MG63 (cell line): ENCODE data around the gene ABHD17A. TPM values are rescaled to one million over a fixed set of nuclear protein-coding genes. Genes with fewer than 3 reads are reported as not detected.

ENCODE experiments used
- DNase-seq: peaks from one replicate; pipeline ENCODE4 v3.0.0-alpha.2; 2020
- H3K27me3 ChIP-seq: fragments of 250-450 bp; sonication (Bioruptor Pico); 2 replicates; pipeline ENCODE4 v1.5.1; 2020; ENCODE audit warnings: mild to moderate bottlenecking, moderate library complexity
- H3K36me3 ChIP-seq: fragments of 250-450 bp; sonication (Bioruptor Pico); 2 replicates; pipeline ENCODE4 v1.5.1; 2020; ENCODE audit warnings: mild to moderate bottlenecking, moderate library complexity
- H3K4me3 ChIP-seq: fragments of 250-450 bp; sonication (Bioruptor Pico); 2 replicates; pipeline ENCODE4 v1.5.1; 2020; ENCODE audit warnings: mild to moderate bottlenecking, moderate library complexity
- H3K9me3 ChIP-seq: fragments of 250-450 bp; sonication (Bioruptor Pico); 2 replicates; pipeline ENCODE4 v1.5.1; 2020; ENCODE audit warnings: mild to moderate bottlenecking, moderate library complexity
- total RNA-seq: library from RNA; depleted of rRNA; stranded (reverse); fragments of >200 nt; shearing (Covaris generic); gene quantifications from 2 replicates; pipeline ENCODE4 v1.2.3, GENCODE V29; 2014; ENCODE audit warnings: low replicate concordance

The ABHD17A gene
- total RNA-seq, 1 experiment from 2014 or later: 70.7 TPM

- Histone ChIP-seq H3K4me3 (no peak overlapping the region), H3K27me3 (no peaks in the 10 kb centered on the region), H3K9me3 (no peaks in the 10 kb centered on the region), H3K36me3 (no peaks in the 10 kb centered on the region)
- peak; percentile 64 for DNase-seq
Observed at GRCh38 chr19:1853295-1854038, 31.8 kb downstream of the ABHD17A start.

GRCh38 chr19:1852581-1853128 is 32.6 kb downstream of the ABHD17A start:
- no peaks in the 10 kb centered on the region for H3K9me3 ChIP-seq
- H3K4me3 ChIP-seq: no peak overlapping the region
- no peak for DNase-seq
- H3K27me3 ChIP-seq: no peaks in the 10 kb centered on the region
- no peaks in the 10 kb centered on the region for H3K36me3 ChIP-seq

GRCh38 chr19:1851654-1852580 is 33.4 kb downstream of the ABHD17A start:
- no peaks in the 10 kb centered on the region for H3K36me3 ChIP-seq

GRCh38 chr19:1850809-1851653 is 34.3 kb downstream of the ABHD17A start:
- Histone ChIP-seq H3K27me3 (no peaks in the 10 kb centered on the region), H3K9me3 (no peaks in the 10 kb centered on the region), H3K4me3 (no peak overlapping the region), H3K36me3 (no peaks in the 10 kb centered on the region)
- DNase-seq: no peak

More at GRCh38 chr19:1851654-1852580, 33.4 kb downstream of the ABHD17A start:
- no peaks in the 10 kb centered on the region for H3K9me3 ChIP-seq
- no peak for DNase-seq
- no peak overlapping the region for H3K4me3 ChIP-seq
- no peaks in the 10 kb centered on the region for H3K27me3 ChIP-seq

GRCh38 chr19:1849886-1850398 is 35.4 kb downstream of the ABHD17A start:
- Histone ChIP-seq H3K4me3 (no peak overlapping the region), H3K27me3 (no peaks in the 10 kb centered on the region), H3K36me3 (no peaks in the 10 kb centered on the region), H3K9me3 (no peaks in the 10 kb centered on the region)
- DNase-seq: no peak

- H3K36me3 ChIP-seq: no peaks in the 10 kb centered on the region; the same call in 1 of the 2 replicates
- no peak for DNase-seq
- no peak overlapping the region for H3K4me3 ChIP-seq
- H3K27me3 ChIP-seq: no peaks in the 10 kb centered on the region
- H3K9me3 ChIP-seq: no peaks in the 10 kb centered on the region
Observed at GRCh38 chr19:1849132-1849474, 36.2 kb downstream of the ABHD17A start.

GRCh38 chr19:1848399-1849131 is 36.7 kb downstream of the ABHD17A start, which contains the start of gene REXO1:
Gene REXO1, minus strand, starts transcription at chr19:1848483. Its CDS starts 125 bp downstream, at chr19:1848358.
- Histone ChIP-seq H3K9me3 (no peaks in the 10 kb centered on the region), H3K4me3 (peak within 1 kb of the TSS; percentile 87), H3K27me3 (no peaks in the 10 kb centered on the region), H3K36me3 (no peaks in the 10 kb centered on the region; the same call in 1 of the 2 replicates)
- DNase-seq: peak; percentile 84

GRCh38 chr19:1847684-1848398 is 37.5 kb downstream of the ABHD17A start:
- Histone ChIP-seq H3K36me3 (no peaks in the 10 kb centered on the region; the same call in 1 of the 2 replicates), H3K9me3 (no peaks in the 10 kb centered on the region), H3K4me3 (peak overlapping the region; percentile 87), H3K27me3 (no peaks in the 10 kb centered on the region)
- peak; percentile 59 for DNase-seq

GRCh38 chr19:1847348-1847683 is 38.0 kb downstream of the ABHD17A start:
- Histone ChIP-seq H3K36me3 (no peaks in the 10 kb centered on the region; the same call in 1 of the 2 replicates), H3K9me3 (no peaks in the 10 kb centered on the region), H3K4me3 (peak overlapping the region; percentile 87), H3K27me3 (no peaks in the 10 kb centered on the region)
- no peak for DNase-seq

- H3K4me3 ChIP-seq: peak overlapping the region; percentile 87
- H3K9me3 ChIP-seq: no peaks in the 10 kb centered on the region
- no peak for DNase-seq
- H3K36me3 ChIP-seq: no peaks in the 10 kb centered on the region; the same call in 1 of the 2 replicates
- no peaks in the 10 kb centered on the region for H3K27me3 ChIP-seq
Observed at GRCh38 chr19:1846517-1847204, 38.6 kb downstream of the ABHD17A start.

- no peaks in the 10 kb centered on the region for H3K9me3 ChIP-seq
- H3K4me3 ChIP-seq: no peak overlapping the region
- no peaks in the 10 kb centered on the region; the same call in 1 of the 2 replicates for H3K36me3 ChIP-seq
- H3K27me3 ChIP-seq: no peaks in the 10 kb centered on the region
- DNase-seq: no peak
Observed at GRCh38 chr19:1845642-1846041, 39.7 kb downstream of the ABHD17A start.

- Histone ChIP-seq H3K9me3 (no peaks in the 10 kb centered on the region), H3K36me3 (no peaks in the 10 kb centered on the region; the same call in 1 of the 2 replicates), H3K27me3 (no peaks in the 10 kb centered on the region), H3K4me3 (no peak overlapping the region)
- DNase-seq: no peak
Observed at GRCh38 chr19:1845125-1845515, 40.2 kb downstream of the ABHD17A start.

GRCh38 chr19:1844513-1845124 is 40.7 kb downstream of the ABHD17A start:
- Histone ChIP-seq H3K36me3 (no peaks in the 10 kb centered on the region; the same call in 1 of the 2 replicates), H3K27me3 (no peaks in the 10 kb centered on the region), H3K9me3 (no peaks in the 10 kb centered on the region), H3K4me3 (no peak overlapping the region)
- DNase-seq: no peak
